ENCODE results near the gene VPS13A. TPM values are rescaled to one million over a fixed set of nuclear protein-coding genes. Genes with fewer than 3 reads are reported as not detected.
A peak's percentile ranks its signal among the peaks of the same experiment; 100 is the strongest.

VPS13A gene
- total RNA-seq, 1 donor from 2014 or later = 66.8 TPM

DNA sequence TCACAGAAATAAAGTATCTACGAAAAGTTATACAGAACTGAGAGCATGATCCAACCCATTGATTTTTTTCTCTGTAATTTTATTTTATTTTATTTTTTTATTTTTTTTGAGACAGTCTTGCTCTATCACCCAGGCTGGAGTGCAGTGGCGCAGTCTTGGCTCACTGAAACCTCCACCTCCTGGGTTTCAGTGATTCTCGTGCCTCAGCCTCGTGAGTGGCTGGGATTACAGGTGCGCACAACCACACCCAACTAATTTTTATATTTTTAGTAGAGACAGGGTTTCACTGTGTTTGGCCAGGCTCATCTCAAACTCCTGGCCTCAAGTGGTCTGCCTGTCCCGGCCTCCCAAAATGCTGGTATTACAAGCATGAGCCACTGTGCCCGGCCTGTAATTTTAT lies 107.3 kb downstream of the VPS13A start:
- Mint-ChIP-seq H3K4me3 (no peak overlapping the region), H3K36me3 (peaks cover 27% of the 10 kb centered on the region), H3K27me3 (ENCODE audit: insufficient read depth, low read depth) (peaks cover 2% of the 10 kb centered on the region), H3K27ac (no peak overlapping the region), H3K9me3 (peaks cover 8% of the 10 kb centered on the region), H3K4me1 (no peaks in the 10 kb centered on the region)
- Histone ChIP-seq H3K4me2 (no peak overlapping the region), H3K9ac (no peak overlapping the region), H3K27me3 (no peaks in the 10 kb centered on the region), H3K4me3 (no peak overlapping the region), H3K79me2 (ENCODE audit: low read depth) (no peaks in the 10 kb centered on the region), H4K20me1 (ENCODE audit: low read depth) (no peaks in the 10 kb centered on the region), H2AFZ (replicated peaks) (no peak overlapping the region), H3K4me1 (no peaks in the 10 kb centered on the region), H3K9me3 (ENCODE audit: low read depth) (no peaks in the 10 kb centered on the region), H3K36me3 (peaks cover 24% of the 10 kb centered on the region), H3F3A (ENCODE audit: low read depth) (no peaks in the 10 kb centered on the region), H3K27ac (no peak overlapping the region)
- no peak for TF ChIP-seq EZH2 (IDR thresholded peaks at IDR 0.05)
- TF ChIP-seq, protein P1, sequence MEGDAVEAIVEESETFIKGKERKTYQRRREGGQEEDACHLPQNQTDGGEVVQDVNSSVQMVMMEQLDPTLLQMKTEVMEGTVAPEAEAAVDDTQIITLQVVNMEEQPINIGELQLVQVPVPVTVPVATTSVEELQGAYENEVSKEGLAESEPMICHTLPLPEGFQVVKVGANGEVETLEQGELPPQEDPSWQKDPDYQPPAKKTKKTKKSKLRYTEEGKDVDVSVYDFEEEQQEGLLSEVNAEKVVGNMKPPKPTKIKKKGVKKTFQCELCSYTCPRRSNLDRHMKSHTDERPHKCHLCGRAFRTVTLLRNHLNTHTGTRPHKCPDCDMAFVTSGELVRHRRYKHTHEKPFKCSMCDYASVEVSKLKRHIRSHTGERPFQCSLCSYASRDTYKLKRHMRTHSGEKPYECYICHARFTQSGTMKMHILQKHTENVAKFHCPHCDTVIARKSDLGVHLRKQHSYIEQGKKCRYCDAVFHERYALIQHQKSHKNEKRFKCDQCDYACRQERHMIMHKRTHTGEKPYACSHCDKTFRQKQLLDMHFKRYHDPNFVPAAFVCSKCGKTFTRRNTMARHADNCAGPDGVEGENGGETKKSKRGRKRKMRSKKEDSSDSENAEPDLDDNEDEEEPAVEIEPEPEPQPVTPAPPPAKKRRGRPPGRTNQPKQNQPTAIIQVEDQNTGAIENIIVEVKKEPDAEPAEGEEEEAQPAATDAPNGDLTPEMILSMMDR (IDR thresholded peaks at IDR 0.05) = no peak
- TF ChIP-seq EZH2phosphoT487 (IDR thresholded peaks at IDR 0.05) = no peak
- DNase-seq (ENCODE audit: low spot score) = no peak

DNA sequence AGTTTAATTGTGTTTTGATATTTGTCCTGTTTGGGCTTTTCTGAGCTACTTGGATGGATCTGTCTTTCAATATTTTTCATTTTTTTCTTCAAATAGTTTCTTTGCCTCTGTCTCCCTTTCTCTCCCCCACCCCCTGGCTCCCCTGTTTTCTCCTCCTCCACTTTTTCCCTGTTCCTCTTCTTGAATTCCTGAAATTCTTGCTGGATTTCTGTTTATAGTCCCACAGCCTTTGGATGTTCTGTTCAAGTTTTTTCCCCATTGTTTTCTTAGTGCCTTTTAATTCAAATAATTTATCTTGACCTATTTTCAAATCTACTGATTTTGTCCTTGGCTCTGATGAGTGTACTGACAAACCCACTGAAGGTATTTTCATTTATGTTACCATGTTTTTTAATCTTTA lies 113.0 kb downstream of the VPS13A start:
- Mint-ChIP-seq H3K9me3 (peaks cover 8% of the 10 kb centered on the region), H3K27me3 (ENCODE audit: insufficient read depth, low read depth) (peaks cover 2% of the 10 kb centered on the region), H3K4me3 (no peak overlapping the region), H3K36me3 (peaks cover 26% of the 10 kb centered on the region), H3K4me1 (peaks cover 14% of the 10 kb centered on the region), H3K27ac (no peak overlapping the region)
- Histone ChIP-seq H3K79me2 (ENCODE audit: low read depth) (no peaks in the 10 kb centered on the region), H4K20me1 (ENCODE audit: low read depth) (peaks cover 11% of the 10 kb centered on the region), H3K4me3 (no peak overlapping the region), H3K9me3 (ENCODE audit: low read depth) (no peaks in the 10 kb centered on the region), H3K27ac (no peak overlapping the region), H3K4me1 (peaks cover 17% of the 10 kb centered on the region), H3K9ac (no peak overlapping the region), H3K4me2 (peak overlapping the region; percentile 44), H3K27me3 (no peaks in the 10 kb centered on the region), H2AFZ (replicated peaks) (no peak overlapping the region), H3F3A (ENCODE audit: low read depth) (peaks cover 13% of the 10 kb centered on the region), H3K36me3 (peaks cover 16% of the 10 kb centered on the region)
- TF ChIP-seq, protein P1 (IDR thresholded peaks at IDR 0.05) = no peak
- no peak for TF ChIP-seq EZH2phosphoT487 (IDR thresholded peaks at IDR 0.05)
- TF ChIP-seq EZH2 (IDR thresholded peaks at IDR 0.05) = no peak
- no peak for DNase-seq (ENCODE audit: low spot score)

- peaks cover 26% of the 10 kb centered on the region for H3K36me3 Mint-ChIP-seq
- peaks cover 2% of the 10 kb centered on the region for H3K27me3 Mint-ChIP-seq (ENCODE audit: insufficient read depth, low read depth)
- no peak overlapping the region for H3K9ac ChIP-seq
- peaks cover 13% of the 10 kb centered on the region for H3F3A ChIP-seq (ENCODE audit: low read depth)
- peaks cover 17% of the 10 kb centered on the region for H3K4me1 ChIP-seq
- no peak overlapping the region for H2AFZ ChIP-seq (replicated peaks)
- peak overlapping the region; percentile 76 for H3K27ac Mint-ChIP-seq
- peak overlapping the region; percentile 41 for H3K27ac ChIP-seq
- TF ChIP-seq EZH2phosphoT487 (IDR thresholded peaks at IDR 0.05) (no peak), EZH2 (IDR thresholded peaks at IDR 0.05) (no peak)
- TF ChIP-seq, protein P1 (IDR thresholded peaks at IDR 0.05) = peak; percentile 64
- H3K9me3 ChIP-seq (ENCODE audit: low read depth) = no peaks in the 10 kb centered on the region
- H3K27me3 ChIP-seq = no peaks in the 10 kb centered on the region
- no peak overlapping the region for H3K4me3 ChIP-seq
- H3K4me2 ChIP-seq = no peak overlapping the region
- peak overlapping the region; percentile 9 for H3K4me3 Mint-ChIP-seq
- H3K79me2 ChIP-seq (ENCODE audit: low read depth) = no peaks in the 10 kb centered on the region
- peak; percentile 47 for DNase-seq (ENCODE audit: low spot score)
- H3K4me1 Mint-ChIP-seq = peaks cover 14% of the 10 kb centered on the region
- H3K9me3 Mint-ChIP-seq = peaks cover 8% of the 10 kb centered on the region
- H4K20me1 ChIP-seq (ENCODE audit: low read depth) = peaks cover 11% of the 10 kb centered on the region
- peaks cover 16% of the 10 kb centered on the region for H3K36me3 ChIP-seq
These were observed 114.4 kb downstream of the VPS13A start for GRCh38 chr9:77291714-77292113.

Measured in neural progenitor cell (in vitro differentiated cells).